ENCODE data around the gene ATP1A1.

Gene ATP1A1

GRCh38 chr1:116328671-116329070 is 44.4 kb upstream of the ATP1A1 start:
- H3K4me3 ChIP-seq (replicated peaks; ENCODE audit: low read depth, low read length), result no peak overlapping the region
- no peak for TF ChIP-seq CTCF (IDR thresholded peaks at IDR 0.05; ENCODE audit: low read depth, low read length, missing control alignments)
- DNase-seq (ENCODE audit: extremely low read depth, low read depth), result no peak

DNA sequence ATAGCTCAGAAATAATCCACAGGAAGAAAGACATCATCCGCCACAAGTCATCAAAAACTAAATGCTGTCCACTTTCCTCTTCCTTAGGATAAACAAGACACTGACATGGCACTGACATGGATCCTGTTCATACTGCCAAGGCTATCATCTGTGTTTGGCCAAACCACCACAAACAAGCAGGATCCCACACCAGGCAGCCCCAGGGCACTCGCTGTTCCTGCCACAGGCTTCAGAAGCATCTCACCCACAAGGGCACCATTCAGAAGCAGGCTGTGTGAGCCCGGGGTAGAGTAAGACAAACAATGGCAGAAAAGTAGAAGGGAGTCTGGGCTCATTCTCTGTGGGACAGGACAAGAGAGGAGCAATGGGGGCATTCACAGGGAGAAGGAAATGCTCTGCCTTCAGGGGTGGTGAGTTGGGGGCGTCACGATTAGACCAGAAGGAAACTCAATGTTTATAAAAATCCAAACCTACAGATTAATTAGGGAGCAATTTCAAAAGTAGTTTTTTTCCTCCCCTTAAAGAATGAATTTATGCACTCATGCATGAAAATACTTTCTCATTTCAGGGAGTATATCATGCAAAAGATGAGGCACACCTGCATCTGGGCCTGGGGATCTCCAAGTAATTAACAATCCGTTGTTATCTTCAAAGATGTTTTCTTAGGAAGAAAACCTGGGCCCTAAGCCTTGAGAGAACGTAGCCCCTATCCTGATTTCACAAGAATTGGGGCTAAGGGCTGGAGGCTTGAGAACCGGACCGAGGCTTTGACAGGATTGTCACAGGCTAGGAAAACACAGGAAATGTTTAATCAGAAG is 43.3 kb upstream of the ATP1A1 start:
- no peak overlapping the region for H3K4me3 ChIP-seq (replicated peaks; ENCODE audit: low read depth, low read length)
- no peak for TF ChIP-seq CTCF (IDR thresholded peaks at IDR 0.05; ENCODE audit: low read depth, low read length, missing control alignments)
- DNase-seq (ENCODE audit: extremely low read depth, low read depth), result no peak

- H3K4me3 ChIP-seq (replicated peaks; ENCODE audit: low read depth, low read length), result no peak overlapping the region
- no peak for TF ChIP-seq CTCF (IDR thresholded peaks at IDR 0.05; ENCODE audit: low read depth, low read length, missing control alignments)
- no peak for DNase-seq (ENCODE audit: extremely low read depth, low read depth)
Measured at GRCh38 chr1:116330342-116330652, 42.7 kb upstream of the ATP1A1 start.

- no peak overlapping the region for H3K4me3 ChIP-seq (replicated peaks; ENCODE audit: low read depth, low read length)
- DNase-seq (ENCODE audit: extremely low read depth, low read depth), result no peak
- no peak for TF ChIP-seq CTCF (IDR thresholded peaks at IDR 0.05; ENCODE audit: low read depth, low read length, missing control alignments)
Measured at GRCh38 chr1:116330846-116331245, 42.2 kb upstream of the ATP1A1 start.

- no peak overlapping the region for H3K4me3 ChIP-seq (replicated peaks; ENCODE audit: low read depth, low read length)
- TF ChIP-seq CTCF (IDR thresholded peaks at IDR 0.05; ENCODE audit: low read depth, low read length, missing control alignments), result no peak
- no peak for DNase-seq (ENCODE audit: extremely low read depth, low read depth)
Measured at GRCh38 chr1:116331523-116331922, 41.5 kb upstream of the ATP1A1 start.

GRCh38 chr1:116332451-116332850 is 40.6 kb upstream of the ATP1A1 start:
- no peak overlapping the region for H3K4me3 ChIP-seq (replicated peaks; ENCODE audit: low read depth, low read length)
- no peak for DNase-seq (ENCODE audit: extremely low read depth, low read depth)
- no peak for TF ChIP-seq CTCF (IDR thresholded peaks at IDR 0.05; ENCODE audit: low read depth, low read length, missing control alignments)

All from HFF-Myc (cell line).